ENCODE data around the gene FOXB1. TPM values are rescaled to one million over a fixed set of nuclear protein-coding genes. Genes with fewer than 3 reads are reported as not detected.

FOXB1 gene
- total RNA-seq, 1 experiment from 2014 or later, result 2.7 TPM

- H3K36me3 ChIP-seq (ENCODE audit: low read depth), result no peaks in the 10 kb centered on the region; the same call in 1 of the 2 replicates
- H3K79me2 ChIP-seq (ENCODE audit: low read depth), result no peaks in the 10 kb centered on the region
- no peaks in the 10 kb centered on the region for H4K20me1 ChIP-seq (ENCODE audit: insufficient read depth)
- peaks cover 40% of the 10 kb centered on the region for H3K4me1 ChIP-seq (replicated peaks; ENCODE audit: insufficient read depth)
- ChIA-PET CTCF (interaction anchor here (0.6 kb wide), 1 partner anchor 1817 kb away, joined by 5 read pairs; no protein-coding TSS in a partner anchor), POLR2A (ENCODE audit: unreplicated experiment) (no interaction called here)
- peaks cover 4% of the 10 kb centered on the region; the same call in 1 of the 2 replicates for H3K9me3 ChIP-seq (ENCODE audit: insufficient read depth, low read depth)
- H3K4me3 ChIP-seq, result no peak overlapping the region
- H2AFZ ChIP-seq, result no peak overlapping the region
- H3F3A ChIP-seq (ENCODE audit: insufficient read depth, low read depth), result peaks cover 18% of the 10 kb centered on the region; the same call in 1 of the 2 replicates
- no TSS peak for BruUV-seq (replicated peaks)
- TF ChIP-seq EZH2 (IDR thresholded peaks at IDR 0.05; ENCODE audit: low read depth) (no peak), CTCF (conservative IDR thresholded peaks at IDR 0.05) (no peak)
- peak overlapping the region; percentile 34; the same call in 1 of the 2 replicates for H3K4me2 ChIP-seq
- no peak for DNase-seq
- no peaks in the 10 kb centered on the region for H3K27me3 ChIP-seq (ENCODE audit: insufficient read depth, low read depth)
- intact Hi-C loops (cut with micrococcal nuclease; ENCODE audit: unreplicated experiment), result no loop called here
- no peaks in the 10 kb centered on the region for H3K9me2 ChIP-seq (ENCODE audit: insufficient read depth)
- peak overlapping the region; percentile 49; the same call in 1 of the 2 replicates for H3K27ac ChIP-seq
Observed at GRCh38 chr15:60020736-60021135, 16.6 kb downstream of the FOXB1 start.

- intact Hi-C loops (cut with micrococcal nuclease; ENCODE audit: unreplicated experiment), result no loop called here
- Histone ChIP-seq H3K4me2 (peak overlapping the region; percentile 34), H2AFZ (no peak overlapping the region), H3K79me2 (ENCODE audit: low read depth) (no peaks in the 10 kb centered on the region), H3K27me3 (ENCODE audit: insufficient read depth, low read depth) (no peaks in the 10 kb centered on the region), H4K20me1 (ENCODE audit: insufficient read depth) (no peaks in the 10 kb centered on the region), H3K9me2 (ENCODE audit: insufficient read depth) (no peaks in the 10 kb centered on the region), H3K27ac (peak overlapping the region; percentile 49; the same call in 1 of the 2 replicates), H3K36me3 (ENCODE audit: low read depth) (no peaks in the 10 kb centered on the region; the same call in 1 of the 2 replicates), H3F3A (ENCODE audit: insufficient read depth, low read depth) (peaks cover 18% of the 10 kb centered on the region; the same call in 1 of the 2 replicates), H3K4me3 (no peak overlapping the region), H3K9me3 (ENCODE audit: insufficient read depth, low read depth) (peaks cover 4% of the 10 kb centered on the region; the same call in 1 of the 2 replicates), H3K4me1 (replicated peaks; ENCODE audit: insufficient read depth) (peaks cover 45% of the 10 kb centered on the region)
- DNase-seq, result peak in 1 of 2 experiments; percentile 70
- ChIA-PET POLR2A (ENCODE audit: unreplicated experiment) (interaction anchor here (0.7 kb wide), 1 partner anchor 191 kb away, joined by 6 read pairs; no protein-coding TSS in a partner anchor), CTCF (no interaction called here)
- no TSS peak for BruUV-seq (replicated peaks)
- no peak for TF ChIP-seq CTCF (conservative IDR thresholded peaks at IDR 0.05)
- TF ChIP-seq EZH2 (IDR thresholded peaks at IDR 0.05; ENCODE audit: low read depth), result no peak
Observed at GRCh38 chr15:60021589-60022378, 17.7 kb downstream of the FOXB1 start.

- H4K20me1 ChIP-seq (ENCODE audit: insufficient read depth), result no peaks in the 10 kb centered on the region
- H3F3A ChIP-seq (ENCODE audit: insufficient read depth, low read depth), result peaks cover 16% of the 10 kb centered on the region; the same call in 1 of the 2 replicates
- H3K27me3 ChIP-seq (ENCODE audit: insufficient read depth, low read depth), result no peaks in the 10 kb centered on the region
- intact Hi-C loops (cut with micrococcal nuclease; ENCODE audit: unreplicated experiment), result no loop called here
- BruUV-seq (replicated peaks), result no TSS peak
- H3K79me2 ChIP-seq (ENCODE audit: low read depth), result no peaks in the 10 kb centered on the region
- ChIA-PET POLR2A (ENCODE audit: unreplicated experiment) (no interaction called here), CTCF (no interaction called here)
- H2AFZ ChIP-seq, result no peak overlapping the region
- TF ChIP-seq EZH2 (IDR thresholded peaks at IDR 0.05; ENCODE audit: low read depth), result no peak
- no peak for TF ChIP-seq CTCF (conservative IDR thresholded peaks at IDR 0.05)
- no peaks in the 10 kb centered on the region; the same call in 1 of the 2 replicates for H3K36me3 ChIP-seq (ENCODE audit: low read depth)
- DNase-seq, result no peak
- no peaks in the 10 kb centered on the region for H3K9me2 ChIP-seq (ENCODE audit: insufficient read depth)
- H3K27ac ChIP-seq, result no peak overlapping the region
- H3K4me1 ChIP-seq (replicated peaks; ENCODE audit: insufficient read depth), result peaks cover 44% of the 10 kb centered on the region
- H3K4me3 ChIP-seq, result no peak overlapping the region
- peaks cover 1% of the 10 kb centered on the region; the same call in 1 of the 2 replicates for H3K9me3 ChIP-seq (ENCODE audit: insufficient read depth, low read depth)
- H3K4me2 ChIP-seq, result no peak overlapping the region
Observed at GRCh38 chr15:60022379-60022741, 18.2 kb downstream of the FOXB1 start.
